HG03575 (cell line): ENCODE data around the gene ADD2.

ENCODE experiments used
- ATAC-seq: cut with Tn5 transposase; IDR thresholded peaks from one replicate; pipeline ENCODE4 v1.9.1; 2021; ENCODE audit not compliant: unreplicated experiment, insufficient number of reproducible peaks, low FRiP score; ENCODE audit errors: extremely low read depth

ADD2 gene

DNA sequence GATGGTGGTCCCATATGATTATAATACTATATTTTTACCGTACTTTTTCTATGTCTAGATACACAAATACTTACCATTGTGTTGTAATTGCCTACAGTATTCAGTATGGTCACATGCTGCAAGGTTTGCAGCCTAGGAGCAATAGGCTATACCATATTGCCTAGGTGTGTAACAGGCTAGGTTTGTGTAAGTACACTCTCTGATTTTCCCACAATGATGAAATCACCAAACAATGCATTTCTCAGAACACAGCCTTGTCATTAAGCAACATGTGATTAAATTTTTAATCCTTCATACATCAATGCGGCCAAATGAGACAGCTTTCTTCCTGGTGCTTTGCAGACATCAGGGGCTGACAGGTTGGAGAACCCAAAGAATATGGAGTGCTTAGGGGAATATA lies 37.3 kb downstream of the ADD2 start:
- ATAC-seq: no peak

DNA sequence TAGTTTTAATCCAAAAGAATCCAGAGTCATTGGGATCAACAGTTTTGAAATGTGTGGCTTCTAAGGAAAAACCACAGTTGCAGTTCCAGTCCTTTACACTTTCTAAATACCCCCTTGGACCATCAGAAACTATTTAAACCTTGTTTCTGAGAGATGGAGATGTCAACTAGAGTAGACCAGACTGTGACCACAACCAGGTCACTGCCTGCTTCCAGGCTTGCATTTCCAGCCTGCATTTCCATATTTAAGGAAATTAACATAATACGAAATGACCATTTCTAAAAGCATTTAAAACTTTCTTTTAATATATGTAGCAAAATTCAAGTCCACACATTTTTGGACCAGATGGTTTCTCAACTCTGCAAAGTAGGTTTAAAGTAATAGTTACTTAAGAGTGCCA lies 38.4 kb downstream of the ADD2 start:
- no peak for ATAC-seq

DNA sequence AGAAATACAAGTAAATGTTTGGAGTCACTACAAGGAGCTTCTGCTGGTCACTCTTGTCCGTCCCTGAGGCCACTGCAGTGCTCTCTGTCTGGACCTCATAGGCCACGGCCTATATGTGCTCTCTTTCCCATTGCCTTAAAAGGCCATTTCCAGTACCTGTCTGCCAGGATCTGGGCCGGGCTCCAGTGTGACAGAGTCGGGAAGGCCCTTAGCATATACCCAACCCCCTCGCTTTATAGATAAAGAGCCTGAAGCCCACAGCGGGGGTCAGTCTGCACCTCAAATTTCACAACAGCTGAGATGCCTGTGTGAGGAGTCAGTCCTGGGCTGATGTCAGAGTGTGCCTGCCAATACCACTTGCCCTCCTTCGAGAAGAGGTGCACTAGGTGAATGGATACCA lies 39.9 kb downstream of the ADD2 start:
- ATAC-seq: no peak

DNA sequence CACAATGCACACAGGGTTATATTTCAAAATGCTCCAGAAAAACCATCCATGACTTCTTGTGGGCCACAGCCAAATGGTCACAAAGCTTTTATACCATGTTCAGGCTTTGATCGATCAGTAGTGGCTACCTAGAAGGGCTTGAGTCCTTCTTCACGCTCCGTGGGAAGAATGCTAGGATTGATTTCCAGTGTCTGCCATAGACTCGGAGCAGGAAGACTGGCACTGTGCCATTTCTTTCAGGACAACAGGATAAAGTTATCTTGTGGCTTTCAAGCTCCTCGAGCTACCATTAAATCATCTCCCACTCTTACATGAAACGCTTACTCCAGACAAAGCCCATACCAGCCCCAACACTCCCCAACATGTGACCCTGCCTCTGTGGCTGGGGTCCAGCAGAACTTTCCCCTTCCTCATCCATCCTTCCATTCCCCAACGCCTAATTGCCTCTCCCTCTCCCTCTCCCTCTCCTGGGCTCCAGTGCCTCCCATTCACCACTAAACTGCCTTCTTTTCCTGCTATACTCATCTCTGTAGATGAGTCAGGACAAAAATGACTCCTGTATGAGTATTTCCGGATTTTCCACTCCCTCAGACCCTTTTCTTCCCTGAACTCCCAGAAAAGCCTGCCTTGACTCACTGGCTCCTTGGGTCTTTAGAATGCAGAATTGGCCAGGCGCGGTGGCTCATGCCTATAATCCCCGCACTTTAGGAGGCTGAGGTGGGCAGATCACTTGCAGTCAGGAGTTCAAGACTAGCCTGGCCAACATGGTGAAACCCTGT lies 40.9 kb downstream of the ADD2 start:
- no peak for ATAC-seq

DNA sequence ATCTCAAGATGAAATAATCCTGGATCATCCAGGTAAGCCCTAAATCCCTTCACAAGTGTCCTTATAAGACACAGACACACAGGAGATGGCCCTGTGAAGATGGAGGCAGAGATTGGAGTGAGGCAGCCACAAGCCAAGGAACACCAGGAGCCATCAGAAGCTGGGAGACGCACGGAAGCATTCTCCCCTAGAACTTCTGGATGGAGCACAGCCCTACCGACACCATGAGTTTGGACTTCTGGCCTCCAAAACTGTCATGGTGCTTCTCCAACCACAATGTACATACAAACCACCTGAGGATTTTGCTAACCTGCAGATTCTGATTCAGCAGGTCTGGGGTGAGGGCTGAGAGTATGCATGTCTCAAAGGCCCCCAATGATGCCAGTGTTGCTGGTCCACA lies 42.5 kb downstream of the ADD2 start:
- ATAC-seq: no peak

DNA sequence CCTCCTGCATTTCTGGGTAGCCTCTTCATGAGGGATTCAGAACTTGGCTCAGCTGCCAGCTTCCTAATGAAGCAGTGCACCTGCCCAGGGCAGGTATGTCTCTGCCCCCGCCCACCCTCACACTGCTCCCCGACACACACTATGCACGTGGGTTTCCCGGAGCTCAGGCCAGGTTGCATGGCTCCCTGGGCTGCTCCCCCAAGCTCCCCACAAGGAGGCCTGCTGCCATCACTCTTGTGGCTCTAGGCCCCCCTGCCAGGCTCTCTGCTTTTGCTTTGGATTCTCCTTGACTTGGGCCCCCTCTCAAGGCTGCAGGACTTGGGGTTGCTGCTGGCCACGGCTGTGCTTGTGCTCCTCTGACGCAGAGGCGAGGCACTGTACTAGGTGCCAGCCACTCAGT lies 43.6 kb downstream of the ADD2 start:
- no peak for ATAC-seq

DNA sequence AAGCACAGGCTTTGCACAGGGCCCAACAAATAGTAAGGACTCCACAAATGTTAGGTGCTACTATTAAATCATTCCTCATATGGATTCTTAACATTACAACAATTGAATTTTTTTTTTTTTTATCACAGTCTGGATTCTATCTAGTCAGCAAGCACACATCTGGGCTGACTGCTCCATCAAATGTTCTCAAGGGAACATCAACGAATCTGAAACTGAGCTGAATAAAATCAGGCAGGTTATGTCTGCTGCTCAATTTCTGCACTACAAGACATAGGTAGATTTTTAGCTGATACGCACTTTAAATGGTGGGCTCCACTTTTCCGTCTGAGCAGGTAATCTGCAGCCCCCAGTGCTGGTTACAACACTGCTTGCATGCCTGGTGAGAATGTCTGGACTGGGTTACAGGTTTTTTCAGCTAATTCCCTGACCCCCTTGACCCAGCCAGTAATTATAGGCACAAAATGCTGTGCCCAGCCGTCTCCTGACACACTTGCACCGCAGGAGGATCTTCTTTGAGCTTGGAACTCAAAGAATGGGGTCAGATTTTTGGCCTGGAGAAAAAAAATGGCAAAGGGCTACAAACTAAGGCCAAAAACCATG lies 44.6 kb downstream of the ADD2 start:
- no peak for ATAC-seq

DNA sequence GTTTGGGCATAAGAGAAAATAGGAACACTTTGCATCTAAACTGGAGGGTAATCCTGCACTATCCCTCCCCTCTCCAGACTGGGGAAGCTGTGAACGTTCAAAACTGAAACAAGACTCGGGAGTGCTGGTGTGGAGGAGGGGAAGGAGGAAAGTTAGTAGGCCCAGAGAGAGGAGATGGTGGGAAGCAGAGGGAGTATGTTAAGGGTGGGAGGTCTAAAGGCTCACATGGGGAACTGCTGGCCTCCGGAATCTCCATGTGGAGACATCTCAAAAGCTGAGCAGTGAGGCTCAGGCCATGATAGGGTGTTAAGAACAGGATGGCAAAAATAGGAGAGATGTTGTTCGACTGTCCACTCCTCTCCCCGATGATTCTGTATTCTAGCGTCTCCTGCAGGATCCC lies 47.9 kb downstream of the ADD2 start:
- ATAC-seq: no peak

DNA sequence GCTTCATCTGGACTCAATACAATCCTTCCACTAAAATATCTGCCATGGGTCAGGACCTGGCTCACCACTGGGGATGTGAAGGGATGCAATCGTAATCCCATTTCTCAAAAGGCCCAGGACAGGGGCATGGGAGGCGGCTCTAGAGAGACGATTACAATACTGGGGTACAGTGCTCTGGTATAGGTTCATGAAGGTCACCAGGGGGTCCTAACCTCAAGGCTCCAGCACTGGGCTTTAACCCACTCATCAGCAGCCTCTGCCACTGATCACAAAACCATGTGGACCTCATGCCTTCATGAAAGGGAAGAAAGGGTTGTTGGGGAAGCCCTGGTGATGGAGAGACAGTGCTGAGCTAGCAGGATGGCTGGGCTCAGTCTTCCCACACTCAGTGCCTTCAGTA lies 48.8 kb downstream of the ADD2 start:
- no peak for ATAC-seq

DNA sequence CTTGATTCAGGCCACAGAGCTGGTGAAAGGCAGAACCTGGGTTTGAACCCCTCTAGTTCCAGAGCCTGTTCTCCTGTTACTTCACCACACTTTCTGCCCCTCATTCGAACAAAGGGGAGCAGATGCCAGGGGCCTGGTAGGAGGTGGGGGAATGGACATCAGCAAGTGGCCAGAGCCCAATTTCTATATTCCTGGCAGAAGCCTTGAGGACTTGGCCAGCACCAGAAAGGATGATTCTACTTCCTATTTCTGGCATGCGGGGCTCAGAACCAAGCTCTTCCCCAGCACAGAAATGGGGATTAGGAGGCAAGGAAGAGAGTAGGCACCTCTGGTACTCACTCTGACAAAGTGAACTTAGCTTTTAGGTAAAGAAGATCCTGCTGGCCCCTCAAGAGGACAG lies 49.3 kb downstream of the ADD2 start:
- no peak for ATAC-seq

DNA sequence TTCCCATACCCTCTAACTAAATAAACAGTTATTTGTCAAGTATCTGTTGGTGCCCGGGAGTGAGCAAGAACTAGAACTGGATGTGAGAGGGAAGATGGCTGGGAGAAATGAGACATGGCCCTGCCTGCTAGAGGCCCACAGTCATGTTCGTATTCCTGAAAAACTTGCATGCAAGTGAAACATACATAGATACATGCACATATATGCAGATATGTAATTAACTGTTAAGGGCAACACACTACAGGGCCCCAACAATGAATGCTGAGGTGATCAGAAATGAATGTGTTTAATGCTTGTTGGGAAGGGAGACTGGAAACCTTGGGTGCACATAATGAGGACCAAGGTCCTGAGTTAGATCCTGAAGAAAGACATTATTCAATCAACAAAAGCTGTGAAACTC lies 49.8 kb downstream of the ADD2 start:
- ATAC-seq: no peak

DNA sequence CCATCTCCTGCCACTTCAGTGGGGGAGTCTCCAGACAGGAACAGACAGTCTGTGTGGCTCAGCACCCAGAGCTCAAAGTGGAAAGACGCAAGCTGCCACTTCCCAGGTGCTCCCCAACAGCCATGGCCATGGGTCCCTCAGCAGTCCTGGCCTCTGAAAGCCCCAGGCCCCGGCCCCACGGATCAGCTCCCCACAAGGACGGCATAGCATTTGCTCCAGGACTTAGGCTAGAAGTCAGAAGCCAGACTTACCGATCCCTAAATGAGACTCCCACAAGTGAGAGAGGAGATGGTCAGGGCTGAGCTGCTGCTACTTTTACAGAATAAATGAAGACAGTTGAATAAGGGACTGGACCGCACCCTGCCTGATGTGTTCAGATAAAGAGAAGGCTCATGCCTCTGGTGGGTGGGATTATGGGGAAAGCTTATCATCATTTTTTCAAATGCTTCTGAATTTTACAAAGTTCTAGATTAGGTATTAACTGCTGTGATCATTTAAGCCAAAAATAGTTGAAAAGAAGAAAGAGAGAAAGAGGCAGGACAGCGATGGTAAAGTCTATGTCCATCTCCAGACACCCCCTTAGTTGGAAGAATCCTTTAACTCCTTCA lies 50.5 kb downstream of the ADD2 start:
- no peak for ATAC-seq

DNA sequence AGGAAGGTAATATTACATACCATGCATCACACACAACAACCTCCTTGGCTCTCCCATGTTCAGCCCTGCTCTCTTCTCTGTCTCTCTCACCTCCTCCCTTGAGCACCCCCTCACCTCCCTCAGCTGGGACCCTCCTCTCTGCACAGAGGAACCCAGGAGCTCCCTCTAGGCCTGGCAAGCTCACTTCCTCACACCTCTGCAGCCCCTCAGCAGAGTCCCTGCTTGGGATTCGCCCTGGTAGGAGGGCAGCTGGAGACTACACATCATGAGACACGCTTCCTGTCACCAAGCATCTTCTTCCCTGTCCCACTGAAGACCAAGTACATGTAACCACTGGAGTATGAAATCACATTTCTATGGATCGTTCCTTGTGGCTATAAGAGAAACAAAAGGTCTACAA lies 51.0 kb downstream of the ADD2 start:
- no peak for ATAC-seq

DNA sequence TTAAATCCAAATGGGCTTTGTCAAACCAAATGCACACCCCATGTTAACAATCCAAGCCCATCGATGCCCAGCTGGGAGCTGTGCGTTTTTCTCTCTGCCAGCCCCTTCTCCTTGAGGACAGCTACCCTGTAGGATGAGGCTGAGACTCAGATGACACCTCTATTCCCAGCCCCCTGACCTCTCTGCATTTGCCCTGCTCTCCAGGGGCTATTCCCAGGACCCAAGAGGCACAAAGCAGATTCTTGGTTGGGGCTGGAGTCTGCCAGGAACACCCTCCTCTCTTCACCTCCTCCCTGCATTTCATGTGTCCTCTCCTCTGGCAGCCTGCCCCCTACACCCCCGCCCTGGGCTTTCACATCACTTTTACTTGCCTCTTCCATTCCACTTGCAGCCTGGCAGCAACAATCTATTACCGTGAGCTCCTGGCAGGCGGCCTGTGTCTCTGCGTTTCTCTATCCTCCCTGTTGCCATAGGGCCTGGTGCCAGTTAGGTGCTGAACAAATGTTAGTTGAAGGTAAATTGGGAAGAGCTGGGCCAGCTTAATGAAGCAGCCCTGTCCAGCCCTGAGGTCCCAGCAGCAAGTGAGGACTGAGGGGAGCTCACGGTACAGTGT lies 51.8 kb downstream of the ADD2 start:
- no peak for ATAC-seq

DNA sequence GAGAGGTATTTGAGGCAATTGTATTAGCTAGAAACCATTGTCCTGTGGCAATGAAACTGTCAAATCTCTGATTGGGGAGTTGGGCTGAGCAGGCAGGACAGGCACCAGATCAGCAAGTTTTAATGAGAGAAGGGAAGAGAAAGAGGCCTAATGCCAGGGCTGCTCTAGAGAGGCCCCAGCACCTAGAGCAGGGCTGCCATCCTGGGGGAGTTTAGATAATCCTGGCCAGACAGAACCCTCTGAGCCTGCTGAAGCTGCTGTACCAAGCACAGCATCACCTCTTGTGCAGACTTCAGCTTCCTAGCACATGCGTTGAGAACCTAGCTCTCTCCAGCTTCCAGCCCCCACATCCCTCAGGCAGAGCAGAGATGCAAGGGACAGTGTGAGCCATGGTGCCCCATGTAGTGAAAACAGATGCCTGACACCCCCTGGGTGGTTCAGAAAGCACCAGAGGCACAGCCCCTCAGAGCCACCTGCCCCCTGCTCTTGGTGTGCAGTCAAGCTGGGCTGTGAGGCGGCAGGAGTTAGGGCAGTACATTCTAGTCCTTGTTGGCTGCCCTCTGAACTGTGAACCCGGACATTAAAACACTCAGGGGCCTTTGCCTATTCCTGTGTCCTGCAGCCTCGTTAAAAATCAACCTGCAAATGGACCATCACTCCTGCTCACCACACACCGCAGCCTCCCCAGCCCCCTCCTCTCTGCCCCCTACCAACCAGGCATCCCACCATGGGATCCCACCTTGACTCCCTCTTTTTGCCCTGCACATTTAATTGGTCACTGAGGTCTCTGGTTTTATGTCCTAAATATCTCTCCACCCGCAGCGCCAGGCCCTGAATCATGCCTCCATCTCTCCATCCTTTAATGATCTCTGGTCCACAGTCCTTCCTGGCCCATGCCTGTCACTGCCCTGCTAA lies 52.7 kb downstream of the ADD2 start:
- ATAC-seq: no peak

DNA sequence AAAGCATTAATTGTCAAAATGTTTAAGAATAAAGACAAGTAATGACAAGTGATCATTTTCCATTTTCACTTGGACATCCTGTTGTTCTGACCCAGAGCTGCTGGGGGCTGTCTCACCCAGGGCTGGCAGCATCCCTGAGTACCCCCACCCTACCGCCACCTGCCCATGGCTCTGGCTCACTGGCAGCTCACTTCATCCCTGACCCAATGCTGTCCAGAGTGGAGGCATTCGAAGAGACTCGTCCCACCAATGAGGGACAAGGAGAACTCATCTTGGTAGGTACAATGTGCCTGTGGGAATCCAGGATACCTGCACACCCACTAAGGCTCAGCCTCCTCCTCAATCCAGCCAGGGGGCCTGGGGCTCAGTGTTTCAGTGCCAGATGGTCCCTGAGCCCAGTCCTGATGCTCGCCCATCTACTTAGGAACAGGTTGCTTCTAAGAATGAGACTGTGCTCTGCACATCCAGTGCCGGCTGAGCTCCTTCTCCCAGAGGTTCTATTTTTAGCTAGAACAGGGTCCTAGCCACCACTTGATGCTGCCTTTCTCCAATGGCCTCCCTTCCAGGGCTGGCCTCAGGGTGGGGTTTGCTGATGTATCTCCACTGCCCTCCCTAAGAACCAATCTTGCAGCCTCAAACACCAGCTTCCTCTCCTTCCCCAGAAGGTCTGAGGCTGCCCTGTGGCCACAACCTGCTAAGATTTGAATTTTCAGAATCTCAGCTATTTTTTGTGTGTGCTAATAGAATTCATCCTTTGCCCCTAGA lies 53.7 kb downstream of the ADD2 start:
- no peak for ATAC-seq

DNA sequence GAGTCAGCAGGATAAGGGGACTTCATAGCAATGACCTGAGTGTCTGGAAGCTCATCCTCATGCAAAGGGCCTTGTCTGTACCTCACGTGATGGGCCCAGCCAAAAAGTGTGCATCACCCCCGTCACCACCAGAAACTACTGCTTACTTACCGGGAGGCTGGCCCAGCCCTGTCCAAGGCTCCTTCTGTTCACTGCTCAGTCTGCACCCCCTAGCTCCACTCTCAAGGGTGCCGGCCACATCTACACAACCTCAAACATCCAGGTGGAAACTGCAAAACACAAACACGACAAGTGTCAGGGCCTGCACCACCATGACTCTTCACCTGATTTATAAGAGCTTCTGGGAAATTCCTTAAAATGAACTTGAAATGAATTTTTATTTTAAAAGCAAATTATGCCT lies 55.1 kb downstream of the ADD2 start:
- no peak for ATAC-seq

DNA sequence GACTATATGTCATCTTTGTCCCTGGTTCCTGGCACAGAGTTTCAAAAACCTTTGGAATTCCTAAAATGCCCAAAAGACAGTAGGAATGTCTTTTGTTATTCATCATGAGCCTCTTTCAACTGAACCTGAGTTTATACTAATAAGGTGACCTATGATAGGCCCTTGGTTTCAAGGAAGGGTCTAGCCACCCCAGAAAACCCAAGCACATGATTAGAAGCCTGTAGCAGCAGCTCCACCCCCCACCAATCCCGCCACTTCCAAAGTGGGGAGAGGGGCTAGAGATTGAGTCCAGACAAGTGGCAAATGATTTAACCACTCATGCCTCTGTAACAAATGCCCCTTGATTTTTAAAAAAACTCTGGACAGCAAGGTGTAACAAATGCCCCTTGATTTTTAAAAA lies 56.8 kb downstream of the ADD2 start:
- ATAC-seq: no peak
